ENCODE results near the gene USP54. TPM values are rescaled to one million over a fixed set of nuclear protein-coding genes. Genes with fewer than 3 reads are reported as not detected.

USP54 gene
- total RNA-seq: 13.7 and 17.2 TPM in 2 replicates

DNA sequence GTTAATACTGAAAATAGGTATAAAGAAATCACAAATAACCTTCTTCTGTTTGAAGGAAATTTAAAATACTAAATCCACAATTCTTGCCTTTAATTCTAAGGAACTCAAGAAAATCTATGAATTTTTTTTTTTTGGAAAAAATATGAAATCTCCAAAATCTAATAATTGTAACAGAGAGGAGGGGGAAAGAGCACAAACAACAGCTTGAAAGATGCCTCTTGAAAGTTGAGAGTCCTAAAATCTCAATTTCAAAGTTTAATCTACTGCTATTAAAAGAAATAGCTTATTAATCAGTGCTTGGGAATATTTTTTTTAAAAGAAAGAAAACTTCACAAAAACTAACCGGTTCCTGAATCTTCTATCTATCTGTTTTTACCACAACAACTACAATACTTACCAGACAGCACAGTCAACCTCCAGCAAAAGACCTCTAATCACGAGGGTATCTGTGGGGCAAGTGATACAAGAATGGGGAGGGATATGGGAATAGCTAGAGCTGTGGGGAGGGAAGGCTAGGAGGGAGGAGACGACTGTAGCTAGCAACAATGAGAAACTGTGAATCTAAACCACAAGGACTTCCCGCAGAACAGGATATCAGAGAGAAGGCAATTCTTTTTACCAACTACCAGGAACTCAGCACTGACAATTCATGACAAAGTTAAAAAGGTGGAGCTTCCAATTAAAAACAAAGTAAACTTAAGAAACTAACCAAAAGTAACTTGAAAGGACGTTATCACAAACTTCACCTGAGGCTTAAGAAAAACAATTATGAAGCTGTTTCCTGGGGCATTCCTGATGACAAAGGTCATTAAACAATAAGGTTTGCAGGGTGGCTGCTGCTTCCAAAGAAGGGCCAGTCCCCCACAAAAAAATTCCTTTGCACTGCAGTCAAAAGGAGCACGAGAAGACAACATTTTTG is at the start of gene USP54:
TSS of gene USP54 (minus strand) at position 462 of the 919 bp plus-strand sequence. CDS start 15,684 bp downstream, outside the sequence.
- no peak for TF ChIP-seq CTCF (conservative IDR thresholded peaks at IDR 0.05; ENCODE audit: low read depth, low read length)
- peak; percentile 78 for DNase-seq (ENCODE audit: low read depth)
- peak within 1 kb of the TSS; percentile 24 for H3K4me3 ChIP-seq (ENCODE audit: low read depth, low read length)

DNA sequence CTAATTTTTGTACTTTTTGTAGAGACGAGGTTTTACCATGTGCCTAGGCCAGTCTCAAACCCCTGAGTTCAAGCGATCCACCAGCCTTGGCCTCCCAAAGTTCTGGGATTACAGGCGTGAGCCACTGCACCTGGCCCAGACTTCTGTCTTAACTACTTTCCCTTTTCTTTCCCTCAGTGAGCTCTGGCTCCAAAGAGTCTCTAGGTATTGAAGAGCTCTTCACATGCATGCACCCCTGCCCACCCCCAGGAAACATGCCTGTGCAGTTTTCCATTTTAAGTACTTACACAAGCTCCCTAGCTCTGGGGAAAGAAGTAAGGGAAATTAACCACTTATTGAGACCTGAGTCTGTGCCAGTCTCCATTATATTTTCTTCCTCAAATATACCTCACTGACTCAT is 48.1 kb upstream of the USP54 start:
- no peak for TF ChIP-seq CTCF (conservative IDR thresholded peaks at IDR 0.05; ENCODE audit: low read depth, low read length)
- DNase-seq (ENCODE audit: low read depth): no peak

DNA sequence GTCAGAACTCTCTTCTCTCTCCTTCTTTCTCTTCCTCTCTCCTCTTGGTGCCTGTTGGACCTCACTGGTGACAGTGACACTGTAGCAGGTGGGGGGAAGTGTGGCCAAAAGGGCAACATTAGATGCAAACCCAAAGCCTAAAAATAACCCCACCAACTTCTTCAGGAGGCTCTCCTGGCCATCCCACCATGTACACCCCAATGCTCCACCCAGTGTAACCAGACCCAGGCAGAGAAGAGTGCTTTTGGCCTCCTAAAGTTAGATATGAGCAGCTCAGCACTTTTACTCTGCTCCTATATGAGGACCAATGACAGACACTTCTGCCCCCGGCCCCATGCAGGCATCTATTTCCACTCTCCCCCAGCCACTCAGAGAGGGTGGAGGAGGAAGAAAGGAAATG is 44.6 kb upstream of the USP54 start:
- DNase-seq (ENCODE audit: low read depth): no peak
- H3K4me3 ChIP-seq (ENCODE audit: low read depth, low read length): no peak overlapping the region
- TF ChIP-seq CTCF (conservative IDR thresholded peaks at IDR 0.05; ENCODE audit: low read depth, low read length): no peak

More for the DNA sequence above, 48.1 kb upstream of the USP54 start:
- no peak overlapping the region for H3K4me3 ChIP-seq (ENCODE audit: low read depth, low read length)

DNA sequence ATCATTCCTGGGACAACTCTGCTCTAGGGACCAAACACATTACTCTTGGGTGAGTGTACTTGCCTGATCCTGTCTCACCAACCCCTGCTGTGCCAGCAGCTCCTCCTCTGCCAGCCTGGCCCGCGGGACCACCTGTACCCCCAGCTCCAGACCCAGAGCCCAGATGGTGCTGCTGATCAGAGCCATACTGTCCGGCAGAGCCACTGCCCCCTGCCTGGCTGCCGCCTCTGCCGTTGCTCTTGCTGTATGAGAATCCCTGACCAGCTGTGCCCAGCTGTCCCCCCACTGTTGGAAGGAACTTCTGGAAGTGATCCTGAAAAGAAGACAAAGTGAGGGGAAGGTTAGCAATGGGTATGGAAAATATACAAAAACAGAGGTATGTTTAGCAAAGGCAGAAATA is 43.3 kb upstream of the USP54 start:
- no peak for DNase-seq (ENCODE audit: low read depth)
- TF ChIP-seq CTCF (conservative IDR thresholded peaks at IDR 0.05; ENCODE audit: low read depth, low read length): no peak
- no peak overlapping the region for H3K4me3 ChIP-seq (ENCODE audit: low read depth, low read length)

- TF ChIP-seq CTCF (conservative IDR thresholded peaks at IDR 0.05; ENCODE audit: low read depth, low read length): no peak
- no peak for DNase-seq (ENCODE audit: low read depth)
- H3K4me3 ChIP-seq (ENCODE audit: low read depth, low read length): no peak overlapping the region
Measured at GRCh38 chr10:73629165-73629564, 38.0 kb upstream of the USP54 start.

GRCh38 chr10:73628405-73628804 is 37.3 kb upstream of the USP54 start:
- H3K4me3 ChIP-seq (ENCODE audit: low read depth, low read length): no peak overlapping the region
- no peak for DNase-seq (ENCODE audit: low read depth)
- TF ChIP-seq CTCF (conservative IDR thresholded peaks at IDR 0.05; ENCODE audit: low read depth, low read length): no peak

DNA sequence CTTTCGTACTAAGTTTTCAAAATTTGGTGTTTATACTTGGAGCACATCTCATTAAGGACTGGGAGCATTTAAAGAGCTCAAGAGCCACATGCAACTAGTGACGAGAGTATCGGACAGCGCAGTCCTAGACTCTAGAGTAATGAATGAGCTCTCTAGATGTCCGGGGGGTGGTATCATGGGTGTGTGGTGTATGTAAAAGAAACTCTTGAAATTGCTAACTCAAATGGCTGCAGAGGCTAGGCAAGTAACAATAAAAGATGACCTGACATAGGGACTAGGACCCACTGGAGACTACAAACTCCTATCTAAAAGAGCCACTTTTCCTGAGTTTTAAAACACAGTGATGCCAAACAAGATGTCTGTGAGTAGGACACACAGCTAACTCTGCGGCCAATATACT is 36.2 kb upstream of the USP54 start:
- no peak for DNase-seq (ENCODE audit: low read depth)
- TF ChIP-seq CTCF (conservative IDR thresholded peaks at IDR 0.05; ENCODE audit: low read depth, low read length): no peak
- no peak overlapping the region for H3K4me3 ChIP-seq (ENCODE audit: low read depth, low read length)
